Mucosa of rectum (tissue), 2 donors: ENCODE measurements around the gene ANXA6.

Experiments
- H3K27ac ChIP-seq, 2 donors: one replicate each; pipeline ENCODE4 v1.7.0; 2013; ENCODE audit warnings: inconsistent platforms in 2 of 2, low read depth in 2 of 2, low read length in 2 of 2
- H3K27me3 ChIP-seq, 2 donors: one replicate each; pipeline ENCODE4 v1.7.0; 2013; ENCODE audit warnings: low read length in 2 of 2; ENCODE audit not compliant: control insufficient read depth in 2 of 2, insufficient read depth in 2 of 2
- H3K36me3 ChIP-seq, 2 donors: one replicate each; pipeline ENCODE4 v1.7.0; 2013; ENCODE audit warnings: low read length in 2 of 2; ENCODE audit not compliant: control insufficient read depth in 2 of 2, insufficient read depth in 2 of 2
- H3K4me1 ChIP-seq, 2 donors: one replicate each; pipeline ENCODE4 v1.7.0; 2013; ENCODE audit warnings: low read length in 2 of 2, mild to moderate bottlenecking in 1 of 2; ENCODE audit not compliant: control insufficient read depth in 2 of 2, insufficient read depth in 2 of 2
- H3K4me3 ChIP-seq, 2 donors: one replicate each; pipeline ENCODE4 v1.7.0; 2013; ENCODE audit warnings: low read length in 2 of 2
- H3K9ac ChIP-seq, 2 donors: one replicate each; pipeline ENCODE4 v1.7.0; 2013; ENCODE audit warnings: low read length in 2 of 2, low read depth in 1 of 2, mild to moderate bottlenecking in 1 of 2
- H3K9me3 ChIP-seq, 2 donors: one replicate each; pipeline ENCODE4 v1.7.0; 2013; ENCODE audit warnings: low read length in 2 of 2; ENCODE audit not compliant: control insufficient read depth in 2 of 2
- donor health status: healthy.
- donor health status: Normal muscosa, but diverticular disease.

The ANXA6 gene

DNA sequence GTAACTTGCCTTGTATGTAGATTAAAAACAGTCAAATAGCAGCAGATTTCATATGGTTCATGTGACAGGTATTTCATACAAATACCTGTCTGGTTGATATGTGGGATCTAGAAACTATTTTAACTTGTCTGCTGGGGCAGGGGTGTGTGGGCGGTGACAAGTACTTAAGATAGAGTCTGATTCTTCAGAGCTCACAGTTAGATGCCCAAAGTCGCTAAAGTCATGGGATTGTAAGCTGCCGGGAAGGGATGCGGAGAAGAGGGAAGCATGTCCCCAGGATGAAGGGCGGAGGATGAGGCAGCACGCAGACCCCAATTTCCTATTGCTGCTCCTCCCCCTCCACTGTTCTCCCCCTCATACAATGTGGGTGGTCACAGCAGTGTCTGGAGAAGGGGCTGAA, 13.3 kb downstream of the ANXA6 start:
- Histone ChIP-seq H3K4me3 (no peak overlapping the region), H3K4me1 (peaks cover 7 to 29% of the 10 kb centered on the region in 2 donors), H3K9me3 (no peaks in the 10 kb centered on the region), H3K27ac (no peak overlapping the region), H3K36me3 (peaks cover 11 to 15% of the 10 kb centered on the region in 2 donors), H3K27me3 (no peaks in the 10 kb centered on the region), H3K9ac (no peak overlapping the region)

- Histone ChIP-seq H3K27me3 (no peaks in the 10 kb centered on the region), H3K36me3 (peaks cover 17 to 20% of the 10 kb centered on the region in 2 donors), H3K4me3 (no peak overlapping the region), H3K27ac (no peak overlapping the region), H3K9ac (no peak overlapping the region), H3K9me3 (no peaks in the 10 kb centered on the region), H3K4me1 (peaks cover 7 to 29% of the 10 kb centered on the region in 2 donors)
Observed at GRCh38 chr5:151143645-151144044, 13.9 kb downstream of the ANXA6 start.

DNA sequence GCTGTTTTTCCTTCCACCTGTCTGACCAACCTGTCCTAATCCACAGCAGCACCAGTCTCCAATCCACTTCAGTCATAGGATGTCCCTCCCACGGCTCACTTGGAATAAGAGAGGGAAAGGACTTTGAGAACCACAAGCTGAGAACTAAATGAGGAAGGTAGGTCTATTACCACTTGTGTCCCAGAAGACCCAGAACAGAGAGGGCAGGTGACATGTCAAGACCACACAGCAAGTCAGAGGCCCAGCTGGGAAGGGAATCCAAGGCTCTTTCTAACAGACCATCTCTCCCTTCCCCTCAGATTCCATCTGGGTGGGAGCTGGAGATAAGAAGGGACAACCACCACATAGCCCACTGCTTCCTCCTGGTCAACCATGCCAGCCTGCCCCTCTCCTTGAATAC, 14.6 kb downstream of the ANXA6 start:
- no peak overlapping the region for H3K4me3 ChIP-seq
- no peaks in the 10 kb centered on the region for H3K27me3 ChIP-seq
- H3K27ac ChIP-seq = no peak overlapping the region
- H3K36me3 ChIP-seq = peaks cover 23 to 26% of the 10 kb centered on the region in 2 donors
- no peaks in the 10 kb centered on the region for H3K9me3 ChIP-seq
- H3K4me1 ChIP-seq = peaks cover 7 to 29% of the 10 kb centered on the region in 2 donors
- H3K9ac ChIP-seq = no peak overlapping the region

DNA sequence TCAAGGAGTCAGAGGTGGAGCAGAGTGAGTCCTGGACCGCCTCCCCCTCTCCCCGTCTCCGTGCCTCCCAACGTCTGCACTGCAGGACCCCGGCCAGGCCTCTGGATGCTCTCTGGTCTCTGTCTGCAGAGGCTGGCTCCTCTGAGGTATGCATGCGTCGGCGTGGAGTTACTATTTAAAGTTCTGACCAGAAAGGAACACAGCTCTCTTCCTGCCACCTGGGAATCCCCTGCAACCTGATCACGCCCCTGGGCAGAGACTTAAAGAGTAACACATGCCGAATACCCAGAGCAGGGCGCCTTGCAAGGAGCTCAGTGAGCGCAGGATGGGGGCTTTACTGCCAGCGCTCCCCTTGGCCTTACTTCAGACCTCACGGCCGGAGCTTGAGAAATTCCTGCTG, 16.0 kb downstream of the ANXA6 start:
- Histone ChIP-seq H3K36me3 (peaks cover 28 to 32% of the 10 kb centered on the region in 2 donors), H3K4me3 (peak overlapping the region in 1 of 2 donors; percentile 29), H3K4me1 (peaks cover 7 to 29% of the 10 kb centered on the region in 2 donors), H3K9me3 (no peaks in the 10 kb centered on the region), H3K27me3 (no peaks in the 10 kb centered on the region), H3K27ac (peak overlapping the region in 1 of 2 donors; percentile 35), H3K9ac (no peak overlapping the region)

DNA sequence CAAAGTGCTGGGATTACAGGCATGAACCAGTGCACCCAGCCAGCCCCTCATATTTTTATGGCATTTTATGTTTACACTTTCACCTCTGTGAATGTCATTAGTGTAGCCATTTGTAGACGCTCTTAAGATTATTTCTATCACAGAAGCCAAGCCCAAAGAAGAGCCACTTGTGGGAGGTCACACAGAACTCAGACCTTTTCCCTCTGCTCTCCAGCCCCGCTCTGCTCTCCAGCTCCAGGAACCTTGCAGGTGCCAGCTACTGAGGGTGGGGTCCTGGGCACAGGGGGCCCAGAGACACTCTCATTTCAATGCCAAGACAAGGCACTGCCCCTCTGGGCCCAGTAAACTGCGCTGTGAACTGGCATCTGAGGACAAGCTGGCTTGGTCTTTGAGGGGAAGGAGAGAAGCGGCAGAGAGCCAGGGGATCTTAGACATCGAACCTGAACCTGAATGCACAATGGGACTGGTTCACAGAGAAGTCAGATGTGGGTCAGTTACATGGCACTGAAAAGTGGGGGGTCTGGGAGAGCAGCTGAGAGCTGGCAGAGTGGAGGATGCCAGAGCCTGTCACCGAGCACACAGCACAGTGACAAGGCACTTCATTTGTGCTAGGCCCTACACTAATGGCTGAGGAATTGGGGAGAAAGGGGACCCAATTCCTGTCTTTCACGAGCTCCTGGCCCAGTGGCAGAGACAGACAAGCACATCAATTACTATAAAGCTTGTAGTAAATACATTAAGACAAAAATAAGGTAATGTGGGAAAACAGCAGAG, 16.7 kb downstream of the ANXA6 start:
- Histone ChIP-seq H3K27ac (peak overlapping the region in 1 of 2 donors; percentile 35), H3K36me3 (peaks cover 35 to 37% of the 10 kb centered on the region in 2 donors), H3K4me1 (peaks cover 7 to 25% of the 10 kb centered on the region in 2 donors), H3K9me3 (no peaks in the 10 kb centered on the region), H3K27me3 (no peaks in the 10 kb centered on the region), H3K4me3 (peak overlapping the region in 1 of 2 donors; percentile 29), H3K9ac (no peak overlapping the region)

- Histone ChIP-seq H3K27me3 (no peaks in the 10 kb centered on the region), H3K9ac (no peak overlapping the region), H3K27ac (no peak overlapping the region), H3K9me3 (no peaks in the 10 kb centered on the region), H3K4me3 (no peak overlapping the region), H3K36me3 (peaks cover 37 to 46% of the 10 kb centered on the region in 2 donors), H3K4me1 (peaks cover 7 to 16% of the 10 kb centered on the region in 2 donors)
Observed at GRCh38 chr5:151139646-151140045, 17.9 kb downstream of the ANXA6 start.

GRCh38 chr5:151139015-151139414, 18.6 kb downstream of the ANXA6 start:
- H3K36me3 ChIP-seq = peaks cover 37 to 49% of the 10 kb centered on the region in 2 donors
- H3K4me3 ChIP-seq = no peak overlapping the region
- H3K9ac ChIP-seq = no peak overlapping the region
- no peak overlapping the region for H3K27ac ChIP-seq
- peaks cover 4 to 14% of the 10 kb centered on the region in 2 donors for H3K4me1 ChIP-seq
- H3K9me3 ChIP-seq = no peaks in the 10 kb centered on the region
- no peaks in the 10 kb centered on the region for H3K27me3 ChIP-seq

DNA sequence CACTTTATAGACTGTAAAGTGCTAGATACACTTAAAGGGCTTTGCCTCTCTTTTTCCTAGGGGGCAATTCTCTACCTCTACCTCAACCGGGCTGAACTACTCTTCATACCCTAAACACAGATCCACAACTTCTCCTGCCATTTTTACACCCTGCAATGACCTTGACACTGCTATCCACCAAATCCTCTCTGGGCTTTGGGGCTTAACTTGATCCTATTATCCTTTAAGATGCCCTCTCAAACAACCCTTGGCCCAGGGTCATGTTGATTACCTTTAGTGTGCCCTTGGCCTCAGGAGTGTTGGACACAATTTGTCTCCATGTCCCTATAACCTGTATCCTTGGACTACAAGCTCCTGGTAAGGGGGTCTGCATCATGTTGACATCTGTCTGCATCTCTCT, 19.5 kb downstream of the ANXA6 start:
- no peak overlapping the region for H3K27ac ChIP-seq
- H3K9ac ChIP-seq = no peak overlapping the region
- H3K27me3 ChIP-seq = no peaks in the 10 kb centered on the region
- H3K36me3 ChIP-seq = peaks cover 29 to 50% of the 10 kb centered on the region in 2 donors
- H3K9me3 ChIP-seq = no peaks in the 10 kb centered on the region
- H3K4me1 ChIP-seq = peaks cover 4 to 12% of the 10 kb centered on the region in 2 donors
- H3K4me3 ChIP-seq = no peak overlapping the region

DNA sequence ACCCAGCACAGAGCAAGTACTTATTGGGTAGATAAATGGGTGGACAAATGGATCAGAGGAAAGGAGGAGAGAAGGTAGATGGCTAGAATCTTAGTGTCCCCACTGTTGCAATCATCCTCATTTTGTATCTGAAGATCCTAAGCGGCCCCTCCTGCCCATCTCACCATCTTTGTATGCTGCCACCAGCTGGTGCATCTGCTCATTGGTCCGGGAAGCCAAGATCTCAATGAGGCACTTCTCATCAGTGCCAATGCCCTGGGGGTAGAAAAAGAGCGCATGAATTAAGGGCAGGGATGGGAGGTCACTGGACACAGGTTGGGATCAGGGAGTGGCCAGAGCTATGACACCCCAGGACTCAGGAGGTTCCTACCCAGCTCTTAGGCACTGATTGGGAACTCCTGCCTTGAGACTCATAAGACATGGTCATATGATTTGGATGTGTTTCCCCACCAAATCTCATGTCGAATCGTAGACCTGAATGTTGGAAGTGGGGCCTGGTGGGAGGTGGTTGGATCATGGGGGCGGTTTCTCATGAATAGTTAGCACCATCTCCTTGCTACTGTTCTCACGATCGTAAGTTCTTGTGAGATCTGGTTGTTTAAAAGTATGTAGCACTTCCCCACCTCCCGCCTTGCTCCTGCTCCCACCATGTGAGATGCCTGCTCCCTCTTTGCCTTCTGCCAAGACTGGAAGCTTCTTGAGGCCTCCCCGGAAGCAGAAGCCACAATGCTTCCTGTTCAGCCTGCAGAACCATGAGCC, 20.3 kb downstream of the ANXA6 start:
- Histone ChIP-seq H3K36me3 (peaks cover 29 to 57% of the 10 kb centered on the region in 2 donors), H3K9ac (no peak overlapping the region), H3K4me3 (no peak overlapping the region), H3K9me3 (no peaks in the 10 kb centered on the region), H3K4me1 (peaks cover 4 to 6% of the 10 kb centered on the region in 2 donors), H3K27me3 (no peaks in the 10 kb centered on the region), H3K27ac (no peak overlapping the region)

GRCh38 chr5:151134228-151134627, 23.4 kb downstream of the ANXA6 start:
- Histone ChIP-seq H3K36me3 (peaks cover 29 to 80% of the 10 kb centered on the region in 2 donors), H3K9me3 (no peaks in the 10 kb centered on the region), H3K4me3 (no peak overlapping the region), H3K27me3 (no peaks in the 10 kb centered on the region), H3K9ac (peak overlapping the region in 1 of 2 donors; percentile 27), H3K27ac (peak overlapping the region in 1 of 2 donors; percentile 49), H3K4me1 (no peaks in the 10 kb centered on the region)
